HG03520 (cell line): Measurements from ENCODE around the gene SMO.
"Not testable (repeated sequence)": the region's sequence is repeated elsewhere in the genome, so short reads cannot be mapped to it uniquely, and the experiment has no call there.

ENCODE experiments used
- ATAC-seq: cut with Tn5 transposase; IDR thresholded peaks from one replicate; pipeline ENCODE4 v1.9.1; 2021; ENCODE audit warnings: mild to moderate bottlenecking, moderate library complexity; ENCODE audit not compliant: unreplicated experiment

The SMO gene

GRCh38 chr7:129227646-129228578 lies 39.5 kb downstream of the SMO start:
- ATAC-seq = no peak

DNA sequence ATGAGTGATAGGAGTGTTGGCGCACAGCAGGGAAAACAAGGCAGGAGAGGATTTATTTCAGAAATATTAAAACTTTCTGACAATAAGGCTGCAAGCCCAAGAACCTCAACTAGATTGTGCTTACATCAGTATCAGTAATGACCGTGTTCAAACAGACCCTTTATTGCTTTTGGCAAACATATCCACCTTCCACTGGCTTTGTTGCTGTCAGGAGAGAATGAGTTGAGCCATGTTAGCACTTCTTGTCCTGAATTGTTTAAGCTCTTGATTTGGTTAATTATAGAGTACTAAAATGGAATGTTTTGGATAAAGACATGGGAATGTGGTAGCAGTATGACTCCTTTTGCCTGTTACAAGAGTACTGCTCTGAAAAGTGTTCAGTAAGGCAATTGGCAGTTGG lies 40.2 kb downstream of the SMO start:
- ATAC-seq = no peak

DNA sequence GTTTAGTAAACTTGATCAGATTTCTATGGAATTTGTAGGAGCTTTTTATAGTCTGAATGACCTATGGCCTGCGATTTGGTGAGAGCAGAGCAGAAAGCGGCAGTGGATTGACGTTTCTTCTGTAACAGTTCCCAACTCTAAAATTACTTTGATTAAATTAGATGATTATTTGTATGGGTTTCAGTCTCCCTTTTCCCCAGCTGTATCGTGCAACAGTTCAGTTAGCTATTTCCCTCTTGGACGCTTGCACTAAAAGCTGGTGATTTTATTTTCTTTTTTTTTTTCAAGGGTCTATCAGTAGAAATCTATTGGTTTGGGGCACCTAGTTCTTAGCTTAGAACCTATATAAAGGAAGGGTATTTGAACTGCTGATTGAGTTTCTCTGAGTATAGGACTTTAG lies 43.2 kb downstream of the SMO start:
- no peak for ATAC-seq

DNA sequence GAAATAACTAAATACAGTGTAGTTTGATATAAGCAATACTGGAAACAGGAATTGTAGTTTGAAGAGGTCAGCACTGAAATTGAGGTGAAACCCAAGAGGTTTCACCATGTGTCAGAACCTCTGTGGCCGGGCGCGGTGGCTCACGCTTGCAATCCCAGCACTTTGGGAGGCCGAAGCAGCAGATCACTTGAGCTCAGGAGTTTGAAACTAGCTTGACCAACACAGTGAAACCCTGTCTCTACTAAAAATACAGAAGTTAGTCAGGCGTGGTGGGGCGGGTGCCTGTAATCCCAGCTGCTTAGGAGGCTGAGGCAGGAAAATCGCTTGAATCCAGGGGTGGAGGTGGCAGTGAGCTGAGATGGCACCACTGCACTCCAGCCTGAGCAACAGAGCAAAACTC lies 50.1 kb downstream of the SMO start:
- ATAC-seq = no peak

- no peak for ATAC-seq
Observed at GRCh38 chr7:129240119-129240820, 51.8 kb downstream of the SMO start.

- no peak for ATAC-seq
Observed at GRCh38 chr7:129244220-129244619, 55.8 kb downstream of the SMO start.

DNA sequence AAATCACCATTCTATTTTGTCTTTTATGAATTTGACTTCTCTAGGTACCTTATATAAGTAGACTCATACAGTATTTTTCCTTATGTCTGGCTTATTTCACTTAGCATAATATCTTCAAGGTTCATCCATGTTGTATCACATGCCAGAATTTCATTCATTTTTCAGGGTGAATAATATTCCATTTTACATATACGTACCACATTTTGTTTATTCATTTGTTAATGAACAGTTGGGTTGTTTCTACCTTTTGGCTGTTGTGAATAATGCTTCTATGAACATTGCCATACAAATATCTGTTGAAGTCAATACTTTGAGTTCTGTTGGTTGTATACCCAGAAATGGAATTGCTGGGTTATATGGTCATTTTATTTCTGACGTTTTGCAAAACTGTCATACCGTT lies 57.1 kb downstream of the SMO start:
- no peak for ATAC-seq

DNA sequence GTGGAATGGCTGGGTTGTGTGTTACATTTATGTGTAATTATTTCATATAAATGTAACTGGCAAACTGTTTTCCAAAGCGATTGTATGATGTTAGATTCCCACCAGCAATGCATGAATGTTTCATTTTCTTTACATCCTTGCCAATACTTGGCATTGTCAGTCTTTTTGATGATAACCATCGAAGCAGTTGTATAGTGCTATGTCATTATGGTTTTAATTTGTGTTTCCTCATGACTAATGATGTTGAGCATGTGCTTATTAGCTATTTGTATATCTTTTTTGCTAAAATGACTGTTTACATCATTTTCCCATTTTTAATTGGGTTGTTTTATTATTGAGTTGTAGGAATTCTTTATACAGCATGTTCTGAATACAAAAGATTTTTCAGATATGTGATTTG lies 58.7 kb downstream of the SMO start:
- no peak for ATAC-seq

DNA sequence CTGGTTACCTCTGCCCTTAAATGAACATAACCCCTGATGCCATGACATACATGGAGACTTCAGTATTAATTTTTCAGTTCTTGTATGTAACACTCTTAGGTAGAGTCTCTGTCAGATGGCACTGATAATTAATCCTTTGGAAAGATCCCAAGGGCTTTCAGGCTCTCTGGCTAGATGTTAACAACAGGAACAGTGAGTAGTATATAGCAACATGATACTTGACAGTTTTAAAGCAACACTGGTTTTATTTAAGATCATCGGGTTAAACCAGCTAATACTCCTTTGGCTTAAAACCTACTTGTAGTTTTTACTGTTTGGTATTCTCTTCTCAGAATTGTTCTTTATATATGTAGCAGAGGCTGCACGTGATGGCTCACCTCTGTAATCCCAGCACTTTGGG lies 63.7 kb downstream of the SMO start:
- no peak for ATAC-seq

- not testable (repeated sequence) for ATAC-seq
Observed at GRCh38 chr7:129252603-129253002, 64.2 kb downstream of the SMO start.

GRCh38 chr7:129255800-129256199 lies 67.4 kb downstream of the SMO start:
- ATAC-seq = no peak

DNA sequence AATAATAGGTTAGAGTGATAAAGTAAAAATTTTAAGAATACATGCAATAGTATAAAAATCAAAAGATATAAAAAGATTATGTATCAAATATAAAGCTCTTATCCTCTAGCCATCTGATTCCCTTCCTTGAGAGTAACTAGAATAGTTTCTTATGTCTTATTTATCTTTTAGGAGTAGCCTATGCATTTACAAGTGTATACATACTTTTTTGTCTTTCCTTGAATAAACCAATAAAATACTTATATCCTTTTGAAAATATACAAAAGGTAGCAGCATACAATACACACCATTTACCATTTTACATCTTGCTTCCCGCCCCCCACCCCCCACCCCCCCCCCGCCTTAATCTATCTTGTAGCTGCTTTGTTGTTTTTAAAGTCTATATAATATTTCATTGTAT lies 67.8 kb downstream of the SMO start:
- no peak for ATAC-seq

DNA sequence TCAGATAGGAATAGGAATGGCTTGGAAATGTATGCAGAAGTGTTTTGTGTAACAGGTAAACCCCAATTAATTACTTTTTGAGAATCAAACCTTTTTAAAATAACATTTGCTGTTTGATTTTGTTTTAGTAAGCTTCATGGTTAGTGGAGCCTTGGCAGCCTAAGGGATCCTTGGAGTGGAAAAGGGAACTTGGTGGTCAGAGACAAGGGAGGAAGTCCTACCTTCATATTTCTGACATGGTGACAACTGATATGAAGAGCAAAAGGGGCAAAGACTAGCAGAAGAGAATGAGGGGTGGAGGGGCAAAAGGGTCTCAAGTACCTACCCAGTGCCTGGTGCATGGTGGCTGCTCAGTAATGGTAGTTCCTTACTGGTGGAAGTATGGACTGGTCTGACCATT lies 68.7 kb downstream of the SMO start:
- no peak for ATAC-seq

- ATAC-seq = no peak
Observed at GRCh38 chr7:129258649-129259389, 70.4 kb downstream of the SMO start.

GRCh38 chr7:129262324-129262723 lies 73.9 kb downstream of the SMO start:
- ATAC-seq = no peak
